Activated CD4-positive, alpha-beta T cell treated with anti-CD3 and anti-CD28 coated beads, Interleukin-2, amount 50 U/mL, for 4 hours (primary cell): ENCODE data around the gene ZNF438.

Experiments
- DNase-seq, 2 experiments: peaks; one replicate each; pipeline ENCODE4 v3.0.0-alpha.2; 2020

ZNF438 gene

GRCh38 chr10:30869566-30869965 is 162.1 kb downstream of the ZNF438 start:
- no peak for DNase-seq

- DNase-seq: no peak
These were observed 163.1 kb downstream of the ZNF438 start for GRCh38 chr10:30868611-30869010.

DNA sequence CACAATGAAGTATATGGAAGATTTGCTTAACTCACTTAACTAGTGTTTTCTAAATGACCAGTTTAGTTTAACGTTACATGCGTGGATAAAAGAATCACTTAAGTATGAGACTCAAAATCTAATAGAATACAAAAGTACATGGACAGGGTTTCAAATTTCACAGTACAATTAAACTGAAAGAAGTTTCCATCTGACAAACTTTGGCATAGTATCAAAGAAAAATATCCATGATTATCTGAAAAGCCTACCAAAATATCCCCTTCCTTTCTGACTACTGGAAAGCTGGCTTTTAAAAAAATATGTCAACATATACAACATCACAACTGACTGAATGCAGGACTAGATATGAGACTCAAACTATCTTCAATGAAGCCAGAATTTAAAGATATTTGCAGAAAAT is 164.8 kb downstream of the ZNF438 start:
- no peak for DNase-seq

DNA sequence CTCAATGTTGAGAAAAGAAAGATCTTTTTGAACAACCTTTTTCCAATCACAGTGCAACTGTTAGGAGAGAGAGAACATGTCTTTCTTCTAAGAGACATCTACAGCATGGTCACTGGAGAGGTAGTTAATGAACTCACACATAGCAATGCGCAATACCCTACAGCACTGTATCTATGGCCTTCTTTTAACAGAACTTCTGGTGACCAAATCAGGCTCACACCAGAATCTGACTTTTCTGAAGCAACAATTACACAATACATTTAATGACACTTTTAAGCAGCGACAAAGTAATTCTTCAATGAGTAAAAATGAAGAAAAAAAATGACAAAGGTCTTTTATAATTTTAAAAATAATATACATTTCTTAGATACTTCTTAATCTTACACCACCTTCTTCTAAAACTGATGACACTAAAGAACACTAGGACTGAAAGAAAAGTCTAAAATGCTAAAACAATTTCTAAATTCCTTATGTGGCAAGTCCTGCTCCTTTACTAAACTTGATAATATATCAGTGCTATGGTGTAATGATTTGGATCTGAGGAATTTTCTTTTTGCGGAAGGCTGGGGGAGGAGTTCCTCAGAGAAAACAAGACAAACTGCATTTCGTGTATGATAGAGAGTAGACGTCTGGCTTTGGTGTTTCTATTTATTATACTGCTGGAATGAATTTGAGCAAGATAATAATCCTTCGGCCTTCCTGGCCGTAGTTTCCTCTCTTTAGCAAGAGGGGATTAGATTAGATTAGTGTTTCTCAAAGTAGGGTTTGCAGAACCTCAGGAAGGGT is 166.3 kb downstream of the ZNF438 start:
- no peak for DNase-seq

GRCh38 chr10:30863516-30864210 is 168.0 kb downstream of the ZNF438 start:
- no peak for DNase-seq

DNA sequence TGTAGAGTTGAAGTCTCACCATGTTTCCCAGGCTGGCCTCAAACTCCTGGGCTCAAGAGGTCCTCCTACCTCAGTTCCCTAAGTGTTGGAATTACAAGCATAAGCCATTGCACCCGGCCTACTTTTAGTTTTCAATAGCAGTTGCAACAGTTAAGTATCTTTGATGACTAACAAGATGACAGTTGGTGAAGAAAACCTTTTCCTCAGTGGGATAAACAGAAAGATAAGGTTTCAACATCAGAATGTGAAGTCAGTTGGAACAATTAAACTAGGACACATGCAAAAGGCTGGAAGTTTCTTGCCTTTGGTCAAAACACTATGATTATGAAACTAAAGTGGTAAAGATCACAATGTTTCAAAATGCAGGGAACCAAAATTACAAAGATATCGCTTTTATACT is 169.2 kb downstream of the ZNF438 start:
- DNase-seq: no peak

DNA sequence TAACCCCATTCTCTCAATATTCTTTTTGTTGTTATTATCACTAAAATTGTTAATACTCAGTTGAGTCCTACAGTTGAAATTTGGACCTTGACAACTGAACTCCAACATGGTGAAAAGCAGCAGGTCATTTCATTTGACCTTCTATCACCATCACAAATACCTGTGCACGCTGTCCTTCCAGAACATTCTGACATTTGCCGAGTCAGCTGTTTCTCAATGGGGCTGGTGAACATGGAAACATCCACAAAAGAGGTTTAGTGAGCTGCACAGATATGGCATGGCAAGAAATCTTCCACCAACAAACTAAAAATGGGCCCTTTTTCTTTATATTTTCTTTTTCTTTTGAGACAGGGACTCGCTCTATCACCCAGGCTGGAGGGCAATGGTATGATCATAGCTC is 169.7 kb downstream of the ZNF438 start:
- DNase-seq: no peak

DNA sequence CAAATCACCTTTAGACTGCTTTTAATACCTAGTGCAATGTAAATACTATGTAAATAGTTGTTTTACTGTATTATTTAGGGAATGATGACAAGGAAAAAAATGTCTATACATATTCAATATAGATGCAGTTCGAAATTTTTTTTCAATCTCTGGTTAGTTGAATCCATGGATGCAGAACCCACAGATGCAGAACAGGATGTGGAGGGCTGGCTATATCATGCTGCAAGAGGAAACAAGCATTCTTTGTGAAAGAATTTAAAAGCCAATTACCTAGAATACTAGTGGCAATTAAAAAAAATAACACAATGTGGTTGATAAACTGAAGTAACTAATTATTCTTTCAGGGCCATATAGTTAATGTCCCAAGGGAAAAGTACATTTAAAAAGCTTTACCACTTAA is 170.4 kb downstream of the ZNF438 start:
- DNase-seq: no peak

- DNase-seq: no peak
These were observed 173.2 kb downstream of the ZNF438 start for GRCh38 chr10:30858499-30858898.

DNA sequence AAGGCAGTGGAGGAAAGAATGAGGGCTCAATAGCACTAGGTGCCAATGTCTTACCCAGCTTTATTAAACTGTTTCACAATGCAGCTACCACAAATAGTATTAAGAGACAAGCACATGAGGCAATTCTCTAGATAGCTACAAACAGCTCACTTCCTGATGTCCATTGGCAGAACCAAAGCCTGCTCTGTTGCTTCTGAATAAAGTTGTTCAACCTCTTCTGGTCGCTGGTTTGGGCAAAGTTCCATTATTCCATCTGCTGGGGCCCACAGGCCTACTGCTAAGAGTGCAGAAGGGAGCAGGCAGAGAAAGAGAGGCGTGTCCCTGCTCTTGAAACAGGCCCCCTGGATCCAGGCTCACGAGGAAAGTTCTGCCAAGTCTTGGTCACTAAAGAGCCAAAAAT is 173.9 kb downstream of the ZNF438 start:
- DNase-seq: no peak

DNA sequence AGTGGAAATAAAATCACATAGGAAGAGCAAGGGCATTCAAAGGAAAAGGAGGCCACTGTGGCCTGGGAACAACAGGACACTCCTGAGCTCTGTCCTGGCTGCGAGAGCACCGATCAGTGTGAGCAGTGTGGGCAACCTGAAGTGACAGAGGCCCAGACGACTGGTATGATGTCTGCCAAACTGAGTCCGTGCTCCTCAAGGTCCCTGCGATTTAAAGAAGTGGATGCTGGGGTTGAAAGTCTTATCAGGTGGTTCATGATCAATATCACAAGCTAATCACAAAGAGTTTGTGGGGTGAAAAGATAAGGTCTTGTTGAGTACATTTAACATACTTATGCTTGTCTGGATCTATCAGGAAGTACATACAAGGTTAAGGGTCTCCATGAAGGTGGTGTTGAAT is 176.5 kb downstream of the ZNF438 start:
- no peak for DNase-seq

GRCh38 chr10:30854656-30855055 is 177.0 kb downstream of the ZNF438 start:
- DNase-seq: no peak

DNA sequence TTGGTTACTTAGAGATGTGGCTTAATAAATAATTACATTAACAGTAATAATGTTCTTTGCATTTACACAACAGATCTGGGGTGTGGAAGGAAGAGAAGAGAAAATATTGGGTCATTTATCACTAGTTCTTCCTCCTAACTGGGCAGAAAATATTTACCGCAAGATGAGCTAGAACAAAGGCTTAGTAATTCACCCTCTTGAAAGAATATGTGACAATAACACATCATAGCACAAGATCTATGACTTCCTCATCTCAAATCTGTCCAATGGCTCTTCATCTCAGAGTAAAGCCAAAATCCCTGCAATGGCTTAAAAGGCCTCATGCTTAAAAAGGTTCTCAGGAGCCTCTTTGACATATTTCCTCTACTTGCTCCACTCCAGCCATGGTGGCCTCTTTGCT is 178.6 kb downstream of the ZNF438 start:
- no peak for DNase-seq

GRCh38 chr10:30850776-30851175 is 180.9 kb downstream of the ZNF438 start:
- no peak for DNase-seq

- DNase-seq: no peak
These were observed 182.2 kb downstream of the ZNF438 start for GRCh38 chr10:30849231-30850035.

DNA sequence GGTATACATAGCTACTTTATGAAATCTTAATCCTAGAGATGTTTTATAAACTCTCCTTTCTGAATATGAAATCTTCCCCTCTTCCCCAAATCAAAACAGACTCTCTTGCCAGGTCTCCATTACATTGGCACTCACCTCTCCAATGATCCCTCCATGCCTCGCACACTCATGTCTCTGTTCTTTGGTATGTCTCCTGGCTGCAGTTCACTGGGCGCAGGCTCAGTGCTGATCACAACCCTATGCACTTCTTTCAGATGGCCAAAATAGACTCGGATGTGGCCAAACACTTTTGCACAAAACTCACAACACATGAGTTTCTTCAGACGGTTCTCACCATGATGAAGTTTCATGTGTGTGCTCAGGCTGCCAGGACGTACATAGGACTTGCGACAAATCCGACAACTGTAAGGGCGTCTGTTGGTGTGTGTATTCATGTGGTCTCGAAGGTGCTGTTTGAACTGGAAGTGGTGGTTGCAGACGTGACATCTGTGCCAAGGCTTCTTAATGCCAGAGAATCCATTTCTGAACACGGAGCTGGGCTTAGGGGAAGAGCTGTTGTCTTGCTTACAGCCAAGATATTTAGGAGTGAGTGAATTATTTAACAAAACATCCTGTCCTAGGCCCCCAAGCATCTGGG is 183.2 kb downstream of the ZNF438 start:
- no peak for DNase-seq

GRCh38 chr10:30847642-30848041 is 184.0 kb downstream of the ZNF438 start:
- DNase-seq: no peak

DNA sequence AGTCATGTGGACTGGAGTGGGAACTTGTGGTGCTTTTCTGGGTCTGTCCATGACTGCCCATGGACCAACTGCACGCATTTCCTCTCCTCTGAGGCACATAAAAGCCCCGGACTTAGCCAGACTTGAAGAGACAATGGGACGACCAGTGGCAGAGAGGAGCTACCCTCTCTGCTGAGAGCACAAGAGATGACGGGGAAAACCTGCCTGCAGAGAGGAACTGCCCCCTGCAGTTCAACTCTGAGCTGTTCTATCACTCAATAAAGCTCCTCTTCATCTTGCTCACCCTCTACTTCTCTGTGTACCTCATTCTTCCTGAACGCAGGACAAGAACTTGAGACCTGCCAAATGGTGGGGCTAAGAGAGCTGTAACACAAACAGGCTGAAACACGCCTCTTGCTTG is 184.5 kb downstream of the ZNF438 start:
- DNase-seq: no peak

DNA sequence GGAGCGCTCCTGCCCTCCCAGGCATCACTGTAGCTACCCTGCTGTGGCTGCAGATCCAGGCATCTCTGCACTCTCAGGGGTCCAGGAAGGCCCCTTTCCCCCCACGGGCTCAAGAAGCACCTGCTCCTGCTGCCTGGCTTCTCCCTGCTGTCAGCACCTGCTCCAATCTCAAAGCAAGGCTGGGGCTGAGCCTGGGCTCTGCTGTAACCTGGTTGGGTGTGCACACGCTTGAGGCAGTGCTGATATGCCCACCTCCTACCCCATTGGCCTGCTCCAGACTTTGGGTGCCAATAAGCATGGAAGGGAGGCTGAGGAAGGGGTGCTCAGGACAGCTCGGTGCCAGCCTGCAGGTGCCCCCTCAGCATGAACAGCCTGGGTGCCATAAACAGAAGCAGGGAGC is 185.0 kb downstream of the ZNF438 start:
- DNase-seq: no peak

GRCh38 chr10:30842894-30843293 is 188.8 kb downstream of the ZNF438 start:
- DNase-seq: no peak

GRCh38 chr10:30842185-30842584 is 189.5 kb downstream of the ZNF438 start:
- DNase-seq: no peak

- no peak for DNase-seq
These were observed 191.1 kb downstream of the ZNF438 start for GRCh38 chr10:30840395-30841050.

DNA sequence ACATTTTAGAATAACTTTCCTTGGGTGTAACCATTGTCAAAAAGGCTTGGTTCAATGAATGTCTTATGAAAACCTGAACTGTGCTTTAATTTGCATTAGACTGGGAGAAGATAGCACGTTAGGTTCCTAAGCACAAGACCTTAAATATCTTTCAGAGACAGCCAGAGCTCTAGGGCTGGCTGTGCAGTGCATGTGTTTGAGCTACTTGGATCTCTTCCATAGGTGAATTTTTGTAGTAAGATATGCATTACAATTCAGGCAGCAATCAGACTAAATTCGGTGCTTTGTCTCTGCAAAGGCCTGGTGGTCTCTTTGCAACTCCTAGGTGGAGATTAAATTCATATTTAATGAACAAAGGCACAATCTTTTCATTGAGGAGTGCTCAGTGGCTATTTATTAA is 192.0 kb downstream of the ZNF438 start:
- no peak for DNase-seq
